ENCODE results near the gene TSC22D4.

The TSC22D4 gene

GRCh38 chr7:100428967-100429636 is 49.9 kb downstream of the TSC22D4 start:
- POLR2A ChIA-PET = interaction anchor here (0.6 to 3.2 kb wide), 19 partner anchors 14 to 327 kb away, joined by 3 to 27 read pairs (median 6); partner anchors contain the start of genes AP4M1, FBXO24, LRCH4 and MBLAC1
- peak; percentile 100 for DNase-seq
- peaks cover 3 to 34% (median 22%) of the 10 kb centered on the region in 4 experiments for H3K36me3 ChIP-seq (ENCODE audit: control insufficient read depth in 4 of 4, insufficient read depth in 4 of 4, low read length in 3 of 4)
- no peaks in the 10 kb centered on the region for H3K27me3 ChIP-seq (replicated peaks in 2 of 5; ENCODE audit: control insufficient read depth in 4 of 5, insufficient read depth in 5 of 5, low read length in 4 of 5)
- 0% methylated on average over 24 of the region's 40 CpGs for WGBS (ENCODE audit: insufficient coverage)
- H3K4me1 ChIP-seq (ENCODE audit: control extremely low read depth in 1 of 4, control insufficient read depth in 4 of 4, insufficient read depth in 4 of 4, low read length in 3 of 4) = peaks cover 4 to 38% (median 34%) of the 10 kb centered on the region in 4 experiments
- no peaks in the 10 kb centered on the region for H3K9me3 ChIP-seq (ENCODE audit: control extremely low read depth in 1 of 5, control insufficient read depth in 4 of 5, insufficient read depth in 2 of 5, low read depth in 1 of 5, low read length in 4 of 5)
- H3K27ac ChIP-seq (ENCODE audit: insufficient read depth in 1 of 2, low read depth in 1 of 2, low read length in 2 of 2, poor library complexity in 1 of 2, severe bottlenecking in 2 of 2) = peak overlapping the region; percentile 99 to 100
- CTCF ChIA-PET = interaction anchor here (1.0 to 20.5 kb wide), 5 partner anchors 16 to 132 kb away, joined by 3 to 160 read pairs (median 4); partner anchors contain the start of gene SPACDR
- H3K4me3 ChIP-seq (ENCODE audit: control insufficient read depth in 1 of 7, extremely low read depth in 1 of 7, insufficient read depth in 4 of 7, low read depth in 2 of 7, low read length in 6 of 7) = peak overlapping the region; percentile 81 to 91 (median 82)

GRCh38 chr7:100428199-100428966 is 50.6 kb downstream of the TSC22D4 start, which contains the start of gene ZCWPW1:
Gene ZCWPW1, minus strand, starts transcription at chr7:100428703. Its CDS starts 8,054 bp downstream, at chr7:100420649.
- Histone ChIP-seq H3K36me3 (ENCODE audit: control insufficient read depth in 4 of 4, insufficient read depth in 4 of 4, low read length in 3 of 4) (peaks cover 0 to 27% (median 15%) of the 10 kb centered on the region in 4 experiments), H3K27ac (ENCODE audit: insufficient read depth in 1 of 2, low read depth in 1 of 2, low read length in 2 of 2, poor library complexity in 1 of 2, severe bottlenecking in 2 of 2) (peak within 1 kb of the TSS; percentile 99 to 100), H3K27me3 (replicated peaks in 2 of 5; ENCODE audit: control insufficient read depth in 4 of 5, insufficient read depth in 5 of 5, low read length in 4 of 5) (no peaks in the 10 kb centered on the region), H3K4me1 (ENCODE audit: control extremely low read depth in 1 of 4, control insufficient read depth in 4 of 4, insufficient read depth in 4 of 4, low read length in 3 of 4) (peaks cover 4 to 32% (median 29%) of the 10 kb centered on the region in 4 experiments), H3K9me3 (ENCODE audit: control extremely low read depth in 1 of 5, control insufficient read depth in 4 of 5, insufficient read depth in 2 of 5, low read depth in 1 of 5, low read length in 4 of 5) (no peaks in the 10 kb centered on the region), H3K4me3 (ENCODE audit: control insufficient read depth in 1 of 7, extremely low read depth in 1 of 7, insufficient read depth in 4 of 7, low read depth in 2 of 7, low read length in 6 of 7) (peak within 1 kb of the TSS; percentile 81 to 91 (median 82))
- ChIA-PET CTCF (interaction anchor here (0.9 to 20.5 kb wide), 4 partner anchors 13 to 132 kb away, joined by 3 to 160 read pairs (median 9); no protein-coding TSS in a partner anchor), POLR2A (interaction anchor here (0.6 to 3.2 kb wide), 17 partner anchors 9 to 466 kb away, joined by 3 to 27 read pairs (median 6); partner anchors contain the start of genes FBXO24, LRCH4 and TSC22D4)
- WGBS (ENCODE audit: insufficient coverage) = under 1% methylated on average over 53 of the region's 66 CpGs
- peak; percentile 98 to 99 (median 98) for DNase-seq

- ChIA-PET CTCF (interaction anchor here (0.9 to 20.5 kb wide), 2 partner anchors 13 to 26 kb away, joined by 3 to 160 read pairs; no protein-coding TSS in a partner anchor), POLR2A (interaction anchor here (0.7 to 3.2 kb wide), 11 partner anchors 9 to 467 kb away, joined by 3 to 27 read pairs (median 6); partner anchors contain the start of gene TSC22D4)
- Histone ChIP-seq H3K27me3 (replicated peaks in 2 of 5; ENCODE audit: control insufficient read depth in 4 of 5, insufficient read depth in 5 of 5, low read length in 4 of 5) (no peaks in the 10 kb centered on the region), H3K4me3 (ENCODE audit: control insufficient read depth in 1 of 7, extremely low read depth in 1 of 7, insufficient read depth in 4 of 7, low read depth in 2 of 7, low read length in 6 of 7) (peak overlapping the region in 3 of 7 experiments; percentile 82 to 91 (median 86)), H3K36me3 (ENCODE audit: control insufficient read depth in 4 of 4, insufficient read depth in 4 of 4, low read length in 3 of 4) (peaks cover 0 to 21% (median 9%) of the 10 kb centered on the region in 4 experiments), H3K4me1 (ENCODE audit: control extremely low read depth in 1 of 4, control insufficient read depth in 4 of 4, insufficient read depth in 4 of 4, low read length in 3 of 4) (peaks cover 4 to 28% (median 27%) of the 10 kb centered on the region in 4 experiments), H3K9me3 (ENCODE audit: control extremely low read depth in 1 of 5, control insufficient read depth in 4 of 5, insufficient read depth in 2 of 5, low read depth in 1 of 5, low read length in 4 of 5) (no peaks in the 10 kb centered on the region), H3K27ac (ENCODE audit: insufficient read depth in 1 of 2, low read depth in 1 of 2, low read length in 2 of 2, poor library complexity in 1 of 2, severe bottlenecking in 2 of 2) (no peak overlapping the region)
- DNase-seq = no peak
- 48% methylated on average over 12 of the region's 16 CpGs for WGBS (ENCODE audit: insufficient coverage)
These were observed 51.2 kb downstream of the TSC22D4 start for GRCh38 chr7:100427762-100428198.

- H3K36me3 ChIP-seq (ENCODE audit: control insufficient read depth in 4 of 4, insufficient read depth in 4 of 4, low read length in 3 of 4) = peaks cover 0 to 8% (median under 1%) of the 10 kb centered on the region in 4 experiments
- ChIA-PET POLR2A (no interaction called here), CTCF (no interaction called here)
- H3K27ac ChIP-seq (ENCODE audit: insufficient read depth in 1 of 2, low read depth in 1 of 2, low read length in 2 of 2, poor library complexity in 1 of 2, severe bottlenecking in 2 of 2) = no peak overlapping the region
- H3K27me3 ChIP-seq (replicated peaks in 2 of 5; ENCODE audit: control insufficient read depth in 4 of 5, insufficient read depth in 5 of 5, low read length in 4 of 5) = no peaks in the 10 kb centered on the region
- H3K4me1 ChIP-seq (ENCODE audit: control extremely low read depth in 1 of 4, control insufficient read depth in 4 of 4, insufficient read depth in 4 of 4, low read length in 3 of 4) = peaks cover 0 to 19% (median 15%) of the 10 kb centered on the region in 4 experiments
- no peak overlapping the region for H3K4me3 ChIP-seq (ENCODE audit: control insufficient read depth in 1 of 7, extremely low read depth in 1 of 7, insufficient read depth in 4 of 7, low read depth in 2 of 7, low read length in 6 of 7)
- no peaks in the 10 kb centered on the region for H3K9me3 ChIP-seq (ENCODE audit: control extremely low read depth in 1 of 5, control insufficient read depth in 4 of 5, insufficient read depth in 2 of 5, low read depth in 1 of 5, low read length in 4 of 5)
- DNase-seq = no peak
These were observed 52.5 kb downstream of the TSC22D4 start for GRCh38 chr7:100426516-100426915.

GRCh38 chr7:100425347-100425746 is 53.7 kb downstream of the TSC22D4 start:
- POLR2A ChIA-PET = interaction anchor here (0.6 kb wide), 1 partner anchor 33 kb away, joined by 3 read pairs; no protein-coding TSS in a partner anchor
- no peak overlapping the region for H3K27ac ChIP-seq (ENCODE audit: insufficient read depth in 1 of 2, low read depth in 1 of 2, low read length in 2 of 2, poor library complexity in 1 of 2, severe bottlenecking in 2 of 2)

GRCh38 chr7:100423315-100423714 is 55.7 kb downstream of the TSC22D4 start:
- Histone ChIP-seq H3K4me3 (ENCODE audit: control insufficient read depth in 1 of 7, extremely low read depth in 1 of 7, insufficient read depth in 4 of 7, low read depth in 2 of 7, low read length in 6 of 7) (no peak overlapping the region), H3K27me3 (replicated peaks in 2 of 5; ENCODE audit: control insufficient read depth in 4 of 5, insufficient read depth in 5 of 5, low read length in 4 of 5) (no peaks in the 10 kb centered on the region), H3K4me1 (ENCODE audit: control extremely low read depth in 1 of 4, control insufficient read depth in 4 of 4, insufficient read depth in 4 of 4, low read length in 3 of 4) (peaks cover 0 to 4% (median 1%) of the 10 kb centered on the region in 4 experiments), H3K36me3 (ENCODE audit: control insufficient read depth in 4 of 4, insufficient read depth in 4 of 4, low read length in 3 of 4) (no peaks in the 10 kb centered on the region), H3K9me3 (ENCODE audit: control extremely low read depth in 1 of 5, control insufficient read depth in 4 of 5, insufficient read depth in 2 of 5, low read depth in 1 of 5, low read length in 4 of 5) (no peaks in the 10 kb centered on the region), H3K27ac (ENCODE audit: insufficient read depth in 1 of 2, low read depth in 1 of 2, low read length in 2 of 2, poor library complexity in 1 of 2, severe bottlenecking in 2 of 2) (no peak overlapping the region)
- WGBS (ENCODE audit: insufficient coverage) = 100% methylated on average over 2 of the region's 6 CpGs
- CTCF ChIA-PET = interaction anchor here (1.5 kb wide), 1 partner anchor 16 kb away, joined by 6 read pairs; no protein-coding TSS in a partner anchor
- POLR2A ChIA-PET = interaction anchor here (0.7 kb wide), 1 partner anchor 7 kb away, joined by 3 read pairs; no protein-coding TSS in a partner anchor
- no peak for DNase-seq

More at GRCh38 chr7:100425347-100425746, 53.7 kb downstream of the TSC22D4 start:
- Histone ChIP-seq H3K4me3 (ENCODE audit: control insufficient read depth in 1 of 7, extremely low read depth in 1 of 7, insufficient read depth in 4 of 7, low read depth in 2 of 7, low read length in 6 of 7) (no peak overlapping the region), H3K4me1 (ENCODE audit: control extremely low read depth in 1 of 4, control insufficient read depth in 4 of 4, insufficient read depth in 4 of 4, low read length in 3 of 4) (peaks cover 0 to 8% (median 4%) of the 10 kb centered on the region in 4 experiments), H3K36me3 (ENCODE audit: control insufficient read depth in 4 of 4, insufficient read depth in 4 of 4, low read length in 3 of 4) (no peaks in the 10 kb centered on the region), H3K9me3 (ENCODE audit: control extremely low read depth in 1 of 5, control insufficient read depth in 4 of 5, insufficient read depth in 2 of 5, low read depth in 1 of 5, low read length in 4 of 5) (no peaks in the 10 kb centered on the region), H3K27me3 (replicated peaks in 2 of 5; ENCODE audit: control insufficient read depth in 4 of 5, insufficient read depth in 5 of 5, low read length in 4 of 5) (no peaks in the 10 kb centered on the region)
- no peak for DNase-seq
- no CpG with 5 or more reads among the region's 1 CpG for WGBS (ENCODE audit: insufficient coverage)
- CTCF ChIA-PET = interaction anchor here (0.8 to 1.2 kb wide), 2 partner anchors 10 to 51 kb away, joined by 3 read pairs; no protein-coding TSS in a partner anchor

Measured in common myeloid progenitor, CD34-positive (primary cell).